ENCODE results near the gene EML1.

DNA sequence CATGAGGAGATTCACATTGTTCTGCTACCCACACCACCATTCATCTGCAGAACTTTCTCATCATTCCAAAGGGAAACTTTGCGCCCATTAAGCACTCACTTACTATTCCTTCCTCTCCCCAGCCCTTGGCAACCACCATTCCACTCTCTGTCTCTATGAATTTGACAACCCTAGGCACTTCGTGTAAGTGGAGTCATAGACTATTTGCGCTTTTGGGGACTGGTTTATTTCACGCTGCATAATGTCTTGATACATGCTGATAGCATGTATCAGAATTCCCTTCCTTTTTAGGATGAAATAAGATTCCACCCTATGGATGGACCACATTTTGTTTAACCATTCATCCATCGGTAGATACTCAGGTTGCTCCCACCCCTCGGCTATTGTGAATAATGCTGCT, 4.5 kb upstream of the EML1 start:
- TF ChIP-seq, protein P1, sequence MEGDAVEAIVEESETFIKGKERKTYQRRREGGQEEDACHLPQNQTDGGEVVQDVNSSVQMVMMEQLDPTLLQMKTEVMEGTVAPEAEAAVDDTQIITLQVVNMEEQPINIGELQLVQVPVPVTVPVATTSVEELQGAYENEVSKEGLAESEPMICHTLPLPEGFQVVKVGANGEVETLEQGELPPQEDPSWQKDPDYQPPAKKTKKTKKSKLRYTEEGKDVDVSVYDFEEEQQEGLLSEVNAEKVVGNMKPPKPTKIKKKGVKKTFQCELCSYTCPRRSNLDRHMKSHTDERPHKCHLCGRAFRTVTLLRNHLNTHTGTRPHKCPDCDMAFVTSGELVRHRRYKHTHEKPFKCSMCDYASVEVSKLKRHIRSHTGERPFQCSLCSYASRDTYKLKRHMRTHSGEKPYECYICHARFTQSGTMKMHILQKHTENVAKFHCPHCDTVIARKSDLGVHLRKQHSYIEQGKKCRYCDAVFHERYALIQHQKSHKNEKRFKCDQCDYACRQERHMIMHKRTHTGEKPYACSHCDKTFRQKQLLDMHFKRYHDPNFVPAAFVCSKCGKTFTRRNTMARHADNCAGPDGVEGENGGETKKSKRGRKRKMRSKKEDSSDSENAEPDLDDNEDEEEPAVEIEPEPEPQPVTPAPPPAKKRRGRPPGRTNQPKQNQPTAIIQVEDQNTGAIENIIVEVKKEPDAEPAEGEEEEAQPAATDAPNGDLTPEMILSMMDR (IDR thresholded peaks at IDR 0.05; ENCODE audit: low read depth, low read length) = no peak
- TF ChIP-seq, protein P2, sequence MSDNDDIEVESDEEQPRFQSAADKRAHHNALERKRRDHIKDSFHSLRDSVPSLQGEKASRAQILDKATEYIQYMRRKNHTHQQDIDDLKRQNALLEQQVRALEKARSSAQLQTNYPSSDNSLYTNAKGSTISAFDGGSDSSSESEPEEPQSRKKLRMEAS (IDR thresholded peaks at IDR 0.05; ENCODE audit: low read depth, low read length) = no peak
- TF ChIP-seq POLR2A (IDR thresholded peaks at IDR 0.05; ENCODE audit: extremely low read depth, insufficient read length) = no peak

Data from NB4 (cell line).